IPS-20b (cell line): Measurements from ENCODE around the gene OR10A3.

Source experiments
- H3K27ac ChIP-seq: one replicate; pipeline ENCODE4 v1.5.1; 2013; ENCODE audit warnings: low read length
- H3K27me3 ChIP-seq: 2 replicates; pipeline ENCODE4 v1.6.1; 2013; ENCODE audit warnings: mild to moderate bottlenecking, low read length, inconsistent platforms; ENCODE audit not compliant: insufficient read depth
- H3K36me3 ChIP-seq: 2 replicates; pipeline ENCODE4 v1.6.1; 2013; ENCODE audit warnings: low read depth, mild to moderate bottlenecking, inconsistent platforms, low read length, moderate library complexity; ENCODE audit not compliant: insufficient read depth
- H3K4me1 ChIP-seq: 2 replicates; pipeline ENCODE4 v1.6.1; 2013; ENCODE audit warnings: mild to moderate bottlenecking, control low read depth, inconsistent platforms, low read length, moderate library complexity; ENCODE audit not compliant: insufficient read depth
- H3K4me3 ChIP-seq: 2 replicates; pipeline ENCODE4 v1.5.1; 2013; ENCODE audit warnings: mild to moderate bottlenecking, low read length, inconsistent platforms
- H3K9ac ChIP-seq: 2 replicates; pipeline ENCODE4 v1.6.1; 2013; ENCODE audit warnings: low read depth, mild to moderate bottlenecking, inconsistent platforms, low read length, moderate library complexity
- H3K9me3 ChIP-seq: 2 replicates; pipeline ENCODE4 v1.6.1; 2013; ENCODE audit warnings: mild to moderate bottlenecking, low read depth, low read length, inconsistent platforms; ENCODE audit not compliant: insufficient read depth

OR10A3 gene

DNA sequence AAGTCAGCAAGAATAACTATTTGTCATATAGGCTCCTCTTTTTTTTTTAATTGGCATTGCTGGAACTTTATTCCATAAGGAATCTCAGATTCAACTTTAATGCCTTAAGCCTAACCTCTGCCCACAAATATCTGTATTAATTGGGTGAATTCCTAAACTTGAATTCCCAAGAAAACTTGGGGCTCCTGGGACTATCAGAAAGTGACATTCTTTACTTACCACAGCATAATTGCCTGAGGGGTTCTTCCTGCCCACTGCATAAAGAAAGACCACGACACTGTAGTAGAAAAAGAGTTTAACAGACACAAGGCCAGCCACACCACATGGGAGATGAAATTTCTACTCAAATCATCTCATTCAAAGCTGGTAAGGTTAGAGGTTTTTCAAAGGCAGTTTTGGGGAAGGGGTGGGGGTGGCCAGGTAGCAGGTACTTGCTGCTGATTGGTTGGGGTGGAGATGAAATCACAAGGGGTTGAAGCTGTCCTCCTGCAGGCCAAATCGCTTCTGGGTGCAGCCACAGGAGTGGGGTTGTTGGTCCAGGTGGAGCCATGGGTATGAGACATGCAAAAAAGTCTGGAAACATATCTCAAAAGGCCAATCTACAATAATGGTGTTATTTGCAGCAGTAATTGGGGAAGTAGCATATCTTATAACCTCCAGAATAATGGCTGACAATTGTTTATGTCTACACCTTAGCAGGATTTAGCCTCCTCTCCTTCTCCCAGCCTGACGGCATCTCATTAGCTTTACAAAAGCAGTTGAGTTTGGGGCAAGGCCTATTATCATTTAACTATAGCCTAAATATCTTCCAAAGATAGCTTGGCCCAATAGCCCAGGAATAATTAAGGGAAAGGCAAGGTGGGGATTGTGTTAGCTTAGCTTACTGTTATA is 28.5 kb upstream of the OR10A3 start:
- peak overlapping the region; percentile 28; the same call in 1 of the 2 replicates for H3K9ac ChIP-seq
- peak overlapping the region; percentile 39 for H3K4me3 ChIP-seq
- H3K27me3 ChIP-seq, result no peaks in the 10 kb centered on the region
- no peaks in the 10 kb centered on the region for H3K36me3 ChIP-seq
- peaks cover 9% of the 10 kb centered on the region; the same call in 1 of the 2 replicates for H3K4me1 ChIP-seq
- no peaks in the 10 kb centered on the region for H3K9me3 ChIP-seq
- peak overlapping the region; percentile 30 for H3K27ac ChIP-seq

DNA sequence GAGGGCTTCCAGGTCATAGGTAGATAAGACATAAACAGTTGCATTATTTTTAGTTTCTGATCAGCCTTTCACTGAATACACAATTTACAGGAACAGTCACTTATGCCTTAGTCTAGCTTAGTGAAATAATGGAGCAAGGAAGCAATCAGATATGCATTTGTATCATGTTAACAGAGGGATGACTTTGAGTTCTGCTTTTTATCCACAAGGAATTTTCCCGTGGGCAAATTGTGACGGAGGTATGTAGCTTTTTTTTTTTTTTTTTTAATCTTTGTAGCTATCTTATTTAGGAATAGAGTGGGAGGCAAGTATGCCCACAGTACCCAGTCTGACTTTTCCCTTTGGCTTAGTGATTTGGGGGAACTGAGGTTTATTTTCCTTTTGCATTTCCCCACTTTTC is 27.2 kb upstream of the OR10A3 start:
- H3K27me3 ChIP-seq, result no peaks in the 10 kb centered on the region
- H3K36me3 ChIP-seq, result no peaks in the 10 kb centered on the region
- H3K4me1 ChIP-seq, result peaks cover 9% of the 10 kb centered on the region; the same call in 1 of the 2 replicates
- H3K9ac ChIP-seq, result no peak overlapping the region
- H3K9me3 ChIP-seq, result no peaks in the 10 kb centered on the region
- no peak overlapping the region for H3K4me3 ChIP-seq
- H3K27ac ChIP-seq, result no peak overlapping the region

GRCh38 chr11:7967826-7968225 is 26.3 kb upstream of the OR10A3 start:
- no peak overlapping the region for H3K9ac ChIP-seq
- no peak overlapping the region for H3K4me3 ChIP-seq
- H3K36me3 ChIP-seq, result no peaks in the 10 kb centered on the region
- H3K27ac ChIP-seq, result no peak overlapping the region
- peaks cover 9% of the 10 kb centered on the region; the same call in 1 of the 2 replicates for H3K4me1 ChIP-seq
- H3K9me3 ChIP-seq, result no peaks in the 10 kb centered on the region
- H3K27me3 ChIP-seq, result no peaks in the 10 kb centered on the region

- Histone ChIP-seq H3K4me1 (peaks cover 9% of the 10 kb centered on the region; the same call in 1 of the 2 replicates), H3K36me3 (no peaks in the 10 kb centered on the region), H3K9me3 (no peaks in the 10 kb centered on the region), H3K27me3 (no peaks in the 10 kb centered on the region), H3K4me3 (no peak overlapping the region), H3K27ac (no peak overlapping the region), H3K9ac (no peak overlapping the region)
These were observed 25.6 kb upstream of the OR10A3 start for GRCh38 chr11:7967097-7967496.

- H3K36me3 ChIP-seq, result no peaks in the 10 kb centered on the region
- no peaks in the 10 kb centered on the region for H3K27me3 ChIP-seq
- no peak within 1 kb of the TSS for H3K9ac ChIP-seq
- H3K27ac ChIP-seq, result no peak within 1 kb of the TSS
- peaks cover 4% of the 10 kb centered on the region; the same call in 1 of the 2 replicates for H3K4me1 ChIP-seq
- no peak within 1 kb of the TSS for H3K4me3 ChIP-seq
- no peaks in the 10 kb centered on the region for H3K9me3 ChIP-seq
These were observed 23.9 kb upstream of the OR10A3 start, which contains the start of gene NLRP10 for GRCh38 chr11:7965386-7965785. NLRP10 (minus strand) TSS chr11:7965447; CDS start chr11:7963495, 1,952 bp downstream.

GRCh38 chr11:7964873-7965272 is 23.4 kb upstream of the OR10A3 start:
- H3K27ac ChIP-seq, result no peak overlapping the region
- H3K4me1 ChIP-seq, result no peaks in the 10 kb centered on the region; the same call in 1 of the 2 replicates
- H3K9me3 ChIP-seq, result no peaks in the 10 kb centered on the region
- H3K9ac ChIP-seq, result no peak overlapping the region
- no peaks in the 10 kb centered on the region for H3K36me3 ChIP-seq
- no peaks in the 10 kb centered on the region for H3K27me3 ChIP-seq
- H3K4me3 ChIP-seq, result no peak overlapping the region

DNA sequence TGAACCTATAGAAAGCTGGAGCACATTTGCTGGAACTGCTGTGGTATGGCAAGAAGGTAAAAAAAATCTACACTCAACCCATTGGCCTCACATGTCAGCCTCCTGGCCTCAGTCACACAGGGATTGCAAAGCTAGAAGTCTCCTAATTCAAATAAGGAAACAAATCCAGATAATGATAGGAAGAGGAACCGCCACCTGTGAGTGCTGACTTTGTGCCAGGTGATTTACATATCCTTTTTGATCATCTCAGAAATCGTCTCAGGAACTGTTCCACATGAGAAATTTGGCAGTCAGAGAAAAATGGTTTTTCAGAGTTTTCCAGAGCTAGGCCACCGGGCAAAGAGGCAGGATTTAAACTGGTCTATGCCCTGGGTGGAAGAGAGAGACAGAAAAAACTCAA is 22.8 kb upstream of the OR10A3 start:
- no peak overlapping the region for H3K27ac ChIP-seq

GRCh38 chr11:7955191-7955590 is 13.7 kb upstream of the OR10A3 start:
- Histone ChIP-seq H3K9me3 (no peaks in the 10 kb centered on the region), H3K4me1 (no peaks in the 10 kb centered on the region), H3K9ac (no peak overlapping the region), H3K27me3 (no peaks in the 10 kb centered on the region), H3K27ac (no peak overlapping the region), H3K4me3 (no peak overlapping the region), H3K36me3 (no peaks in the 10 kb centered on the region)

More for the DNA sequence above, 22.8 kb upstream of the OR10A3 start:
- Histone ChIP-seq H3K4me1 (no peaks in the 10 kb centered on the region), H3K4me3 (no peak overlapping the region), H3K36me3 (no peaks in the 10 kb centered on the region), H3K9me3 (no peaks in the 10 kb centered on the region), H3K9ac (no peak overlapping the region), H3K27me3 (no peaks in the 10 kb centered on the region)

DNA sequence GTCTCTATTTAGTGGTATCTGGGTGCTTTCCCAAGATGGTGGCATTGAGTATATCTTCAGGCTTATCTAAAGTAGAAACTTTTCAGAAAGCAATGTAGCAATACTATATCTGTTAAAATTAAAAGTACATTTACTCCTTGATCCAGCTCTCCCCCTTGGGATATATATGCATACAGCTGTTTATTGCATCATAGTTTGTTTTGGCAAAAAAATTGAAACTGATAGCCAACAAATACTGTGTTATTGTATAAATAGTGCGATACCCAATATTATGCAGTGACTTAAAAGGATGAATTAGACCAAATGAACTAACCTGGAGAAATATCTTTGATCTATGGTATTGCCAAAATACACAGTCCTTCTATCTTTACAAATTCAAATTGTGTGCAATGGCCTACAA is 8.4 kb upstream of the OR10A3 start:
- Histone ChIP-seq H3K4me1 (no peaks in the 10 kb centered on the region), H3K36me3 (no peaks in the 10 kb centered on the region), H3K9me3 (no peaks in the 10 kb centered on the region), H3K4me3 (no peak overlapping the region), H3K9ac (no peak overlapping the region), H3K27me3 (no peaks in the 10 kb centered on the region), H3K27ac (no peak overlapping the region)

DNA sequence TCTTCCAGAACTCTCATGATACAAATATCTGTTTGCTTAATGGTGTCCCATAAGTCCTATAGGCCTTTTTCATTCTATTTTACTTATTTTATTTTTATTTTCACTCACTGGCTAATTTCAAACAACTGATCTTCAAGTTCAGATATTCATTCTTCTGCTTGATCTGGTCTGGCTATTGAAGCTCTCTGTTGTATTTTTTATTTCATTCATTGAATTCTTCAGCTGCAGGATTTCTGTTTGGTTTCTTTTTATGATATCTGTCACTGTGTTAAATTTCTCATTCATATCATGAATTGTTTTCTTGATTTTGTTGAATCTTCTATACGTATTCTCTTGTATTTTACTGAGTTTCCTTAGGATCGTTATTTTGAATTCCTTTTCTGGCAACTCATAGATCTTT is 2.6 kb upstream of the OR10A3 start:
- Histone ChIP-seq H3K4me3 (no peak overlapping the region), H3K4me1 (no peaks in the 10 kb centered on the region), H3K9ac (no peak overlapping the region), H3K27me3 (no peaks in the 10 kb centered on the region), H3K9me3 (peaks cover 7% of the 10 kb centered on the region; the same call in 1 of the 2 replicates), H3K36me3 (no peaks in the 10 kb centered on the region), H3K27ac (no peak overlapping the region)

GRCh38 chr11:7941146-7941545 is 362 bp downstream of the OR10A3 start:
- Histone ChIP-seq H3K27ac (no peak overlapping the region), H3K27me3 (no peaks in the 10 kb centered on the region), H3K4me1 (no peaks in the 10 kb centered on the region), H3K4me3 (no peak overlapping the region), H3K9ac (no peak overlapping the region), H3K9me3 (peaks cover 7% of the 10 kb centered on the region; the same call in 1 of the 2 replicates), H3K36me3 (no peaks in the 10 kb centered on the region)

DNA sequence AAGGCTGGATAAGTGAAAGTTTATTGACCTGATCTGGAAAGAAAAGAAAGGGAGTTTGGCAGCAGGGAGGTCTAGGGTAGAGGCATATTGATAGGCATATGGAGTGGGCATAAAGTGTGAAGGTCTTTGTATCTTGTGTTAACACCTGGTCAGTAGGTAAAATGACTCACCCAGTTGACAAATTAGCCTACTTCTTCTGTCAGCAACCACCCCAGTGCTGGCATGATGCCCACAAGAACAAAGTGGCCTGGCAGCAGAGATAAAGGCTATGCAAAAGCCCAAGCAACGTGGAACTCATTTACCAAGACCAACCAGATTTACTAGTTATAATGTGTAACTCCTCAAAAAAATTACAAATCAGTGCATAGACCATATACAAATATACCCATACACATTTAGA is 4.9 kb downstream of the OR10A3 start:
- Histone ChIP-seq H3K4me3 (no peak overlapping the region), H3K27ac (no peak overlapping the region), H3K36me3 (no peaks in the 10 kb centered on the region), H3K4me1 (no peaks in the 10 kb centered on the region), H3K9me3 (no peaks in the 10 kb centered on the region), H3K9ac (no peak overlapping the region), H3K27me3 (no peaks in the 10 kb centered on the region)
